Urinary bladder (tissue), 4 donors: Measurements from ENCODE around the gene WDR41. TPM values are rescaled to one million over a fixed set of nuclear protein-coding genes. Genes with fewer than 3 reads are reported as not detected.

Experiments
- DNase-seq: peaks from one replicate; pipeline ENCODE4 v3.0.0-alpha.2; 2015; ENCODE audit errors: extremely low spot score
- H3K27ac ChIP-seq: one replicate; pipeline ENCODE4 v1.5.1; 2013; ENCODE audit warnings: low read depth, mild to moderate bottlenecking, moderate library complexity
- H3K36me3 ChIP-seq: one replicate; pipeline ENCODE4 v1.6.1; 2013; ENCODE audit warnings: mild to moderate bottlenecking, moderate library complexity; ENCODE audit not compliant: insufficient read depth
- H3K4me1 ChIP-seq: one replicate; pipeline ENCODE4 v1.6.1; 2013; ENCODE audit warnings: mild to moderate bottlenecking, moderate library complexity; ENCODE audit not compliant: insufficient read depth
- H3K4me3 ChIP-seq: one replicate; pipeline ENCODE4 v1.5.1; 2013; ENCODE audit warnings: low read depth, low read length
- WGBS: extraction: QIAGEN DNeasy Blood & Tissue Kit; methylation state at CpG from one replicate; pipeline ENCODE4 v1.1.7; 2013; 5-methylcytosine and 5-hydroxymethylcytosine counted together
- polyA plus RNA-seq: library from polyadenylated mRNA; stranded (reverse); fragments of 200-250 nt; gene quantifications from one replicate; pipeline ENCODE4 v1.2.3, GENCODE V29; 2013
- total RNA-seq: library from RNA; depleted of rRNA; stranded (reverse); fragments of >200 nt; gene quantifications from one replicate; pipeline ENCODE4 v1.2.3, GENCODE V29; 2014
- donor health status: healthy with polysubstance abuse.
- donor health status: healthy.

Gene WDR41
- total and polyA plus RNA-seq, 2 donors, result 21.2 to 102 TPM

DNA sequence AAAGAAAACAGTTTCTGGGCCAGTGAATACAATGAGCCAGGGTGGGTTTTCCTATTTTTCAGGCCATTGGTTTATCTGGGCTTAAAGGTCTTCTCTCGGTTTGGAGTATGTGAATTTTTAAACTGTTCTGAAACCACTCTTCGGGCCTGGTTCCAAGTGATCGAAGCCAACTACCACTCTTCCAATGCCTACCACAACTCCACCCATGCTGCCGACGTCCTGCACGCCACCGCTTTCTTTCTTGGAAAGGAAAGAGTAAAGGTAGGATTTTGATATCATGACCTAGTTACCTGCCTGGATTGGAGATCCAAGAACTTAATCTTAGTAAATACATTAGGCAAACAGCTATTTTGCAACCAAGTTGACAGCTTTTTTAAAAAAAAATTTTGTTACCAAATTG is 79.1 kb downstream of the WDR41 start:
- H3K36me3 ChIP-seq, result no peaks in the 10 kb centered on the region
- H3K4me3 ChIP-seq, result no peak overlapping the region
- DNase-seq, result no peak
- H3K27ac ChIP-seq, result no peak overlapping the region
- 97% methylated on average over 7 of the region's 7 CpGs for WGBS
- H3K4me1 ChIP-seq, result no peaks in the 10 kb centered on the region

DNA sequence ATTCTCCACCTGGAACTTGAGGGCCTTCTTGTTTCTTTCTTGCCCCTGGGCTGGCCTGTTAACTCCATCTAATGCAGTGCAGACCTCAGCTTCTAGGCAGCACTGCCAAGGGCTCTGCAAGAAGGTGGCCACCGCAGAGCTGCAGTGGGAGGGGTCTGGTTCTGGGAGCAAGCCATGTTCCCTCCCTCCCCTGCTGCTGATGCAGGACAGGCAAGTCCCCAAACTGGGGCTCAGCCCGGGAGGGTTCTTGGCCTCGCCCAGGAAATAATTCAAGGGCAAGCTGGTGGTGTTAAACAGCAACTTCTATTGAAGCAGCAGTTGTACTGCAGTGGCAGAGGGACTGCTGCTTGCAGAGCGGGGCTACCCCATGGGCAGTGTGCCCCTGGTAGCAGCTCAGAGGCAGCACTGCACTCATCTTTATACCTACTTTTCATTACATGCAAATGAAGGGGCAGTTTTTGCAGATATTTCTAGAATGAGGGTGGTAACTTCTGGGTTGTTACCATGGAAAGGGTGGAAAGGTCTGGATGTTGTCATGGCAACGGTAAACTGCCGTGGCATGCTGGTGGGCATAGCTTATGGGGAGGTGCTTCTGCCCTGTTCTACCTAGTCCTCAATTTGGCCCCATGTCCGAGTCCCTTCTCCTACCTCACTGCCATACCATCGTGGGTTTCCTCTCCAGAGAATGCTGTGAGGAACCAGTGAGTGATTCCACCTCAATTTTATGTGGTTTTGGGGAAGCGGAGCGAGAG is 82.1 kb downstream of the WDR41 start:
- Histone ChIP-seq H3K4me3 (no peak overlapping the region), H3K4me1 (no peaks in the 10 kb centered on the region), H3K27ac (no peak overlapping the region), H3K36me3 (no peaks in the 10 kb centered on the region)
- DNase-seq, result no peak
- 80% methylated on average over 10 of the region's 10 CpGs for WGBS

DNA sequence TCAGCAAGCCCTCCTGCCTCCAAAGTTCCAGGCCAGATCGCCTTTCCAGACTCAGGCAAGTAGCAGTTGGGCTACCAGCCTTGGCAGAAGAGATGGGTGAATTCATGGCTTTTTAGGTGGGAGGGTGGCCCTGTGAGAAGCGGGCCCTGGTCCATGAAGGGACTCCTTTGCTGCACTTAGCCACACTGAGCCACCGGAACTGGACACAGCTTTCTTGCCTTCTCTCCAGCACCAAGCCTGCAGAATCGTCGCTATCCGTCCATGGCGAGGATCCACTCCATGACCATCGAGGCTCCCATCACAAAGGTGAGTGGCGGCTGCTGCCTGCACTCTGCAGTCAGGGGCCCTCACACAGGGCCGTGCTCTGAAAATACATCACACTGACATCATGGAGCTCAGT is 85.0 kb downstream of the WDR41 start:
- H3K4me1 ChIP-seq, result no peaks in the 10 kb centered on the region
- no peak for DNase-seq
- H3K27ac ChIP-seq, result no peak overlapping the region
- H3K36me3 ChIP-seq, result no peaks in the 10 kb centered on the region
- WGBS, result 93% methylated on average over 10 of the region's 10 CpGs
- H3K4me3 ChIP-seq, result no peak overlapping the region

DNA sequence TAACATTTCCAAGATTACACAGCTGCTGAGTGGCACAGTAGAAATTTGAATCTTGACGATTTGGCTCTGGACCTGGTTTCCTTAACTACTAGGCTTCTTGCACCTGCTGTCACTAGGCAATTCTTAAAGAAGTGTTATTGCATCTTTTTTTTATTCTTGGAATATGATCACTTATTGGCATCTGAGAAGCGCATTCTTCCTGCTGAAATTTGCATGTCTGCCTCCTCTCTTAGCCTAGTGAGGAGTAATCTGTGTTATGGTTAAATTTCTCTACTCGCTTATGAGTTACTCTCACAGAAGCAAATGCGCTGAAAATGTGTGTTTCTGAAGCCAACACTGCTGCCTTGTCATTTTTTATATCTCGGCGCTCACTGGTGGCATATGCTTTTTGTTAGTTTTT is 89.3 kb downstream of the WDR41 start:
- H3K36me3 ChIP-seq, result no peaks in the 10 kb centered on the region
- WGBS, result 80% methylated on average over 6 of the region's 6 CpGs
- no peak overlapping the region for H3K4me3 ChIP-seq
- H3K4me1 ChIP-seq, result no peaks in the 10 kb centered on the region
- no peak for DNase-seq
- H3K27ac ChIP-seq, result no peak overlapping the region

DNA sequence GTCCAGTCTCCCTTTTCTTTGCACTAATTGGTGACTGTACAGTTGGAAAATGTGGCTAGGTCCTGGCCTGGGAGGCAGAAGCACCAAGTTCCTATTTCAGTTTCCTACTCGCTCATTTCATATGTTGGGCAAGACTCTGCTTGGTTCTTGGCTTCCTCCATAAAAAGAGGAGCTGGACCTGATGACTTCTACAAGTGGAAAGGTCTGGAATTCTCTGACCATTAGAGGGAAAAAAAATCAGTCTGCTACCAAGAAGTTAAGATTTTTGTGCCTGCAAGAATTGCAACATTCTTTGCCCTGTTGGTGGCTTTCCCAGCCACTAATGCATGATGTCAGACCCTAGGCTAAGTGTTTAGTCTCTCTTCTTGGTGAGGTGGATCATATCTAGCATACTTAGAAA is 91.5 kb downstream of the WDR41 start:
- DNase-seq, result no peak
- Histone ChIP-seq H3K36me3 (no peaks in the 10 kb centered on the region), H3K4me3 (no peak overlapping the region), H3K27ac (no peak overlapping the region), H3K4me1 (no peaks in the 10 kb centered on the region)
- WGBS, result 87% methylated on average over 1 of the region's 1 CpG

DNA sequence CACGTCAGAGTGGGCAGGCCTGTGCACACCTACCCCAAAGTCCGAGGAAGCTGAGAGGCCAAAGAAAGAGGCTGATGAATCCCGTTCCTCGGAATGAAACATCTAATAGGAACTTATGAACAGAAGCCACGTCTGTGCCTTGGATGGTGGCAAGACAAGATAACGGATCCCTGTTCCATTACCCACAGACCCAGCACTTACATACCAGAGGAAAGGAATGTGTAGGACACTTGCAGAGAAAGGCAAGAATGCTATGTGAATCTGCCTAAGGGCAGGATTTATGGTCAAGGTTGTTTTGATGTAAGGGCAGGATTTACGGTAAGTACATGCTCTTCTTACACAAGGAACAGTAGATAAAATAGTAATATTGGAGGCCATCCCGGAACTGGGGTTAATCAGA is 93.2 kb downstream of the WDR41 start:
- WGBS, result 69% methylated on average over 8 of the region's 8 CpGs
- Histone ChIP-seq H3K36me3 (no peaks in the 10 kb centered on the region), H3K4me1 (no peaks in the 10 kb centered on the region), H3K4me3 (no peak overlapping the region), H3K27ac (no peak overlapping the region)
- DNase-seq, result no peak

DNA sequence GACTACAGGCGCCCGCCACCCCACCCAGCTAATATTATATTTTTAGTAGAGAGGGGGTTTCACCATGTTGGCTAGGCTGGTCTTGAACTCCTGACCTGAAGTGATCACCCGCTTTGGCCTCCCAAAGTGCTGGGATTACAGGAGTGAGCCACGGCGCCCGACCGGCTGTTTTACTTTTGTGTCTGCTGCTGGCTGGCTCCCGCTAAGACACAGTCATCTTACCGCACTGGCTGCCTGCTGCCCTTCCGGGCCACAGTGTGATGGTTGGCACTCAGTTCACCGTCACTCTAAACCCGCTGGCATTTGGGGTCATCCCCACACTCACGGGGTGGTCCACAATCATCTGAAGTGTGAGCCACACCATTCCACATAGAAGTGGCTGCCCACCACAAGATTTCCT is 93.7 kb downstream of the WDR41 start:
- H3K27ac ChIP-seq, result no peak overlapping the region
- WGBS, result 98% methylated on average over 13 of the region's 13 CpGs
- no peaks in the 10 kb centered on the region for H3K36me3 ChIP-seq
- no peaks in the 10 kb centered on the region for H3K4me1 ChIP-seq
- H3K4me3 ChIP-seq, result no peak overlapping the region
- DNase-seq, result no peak

DNA sequence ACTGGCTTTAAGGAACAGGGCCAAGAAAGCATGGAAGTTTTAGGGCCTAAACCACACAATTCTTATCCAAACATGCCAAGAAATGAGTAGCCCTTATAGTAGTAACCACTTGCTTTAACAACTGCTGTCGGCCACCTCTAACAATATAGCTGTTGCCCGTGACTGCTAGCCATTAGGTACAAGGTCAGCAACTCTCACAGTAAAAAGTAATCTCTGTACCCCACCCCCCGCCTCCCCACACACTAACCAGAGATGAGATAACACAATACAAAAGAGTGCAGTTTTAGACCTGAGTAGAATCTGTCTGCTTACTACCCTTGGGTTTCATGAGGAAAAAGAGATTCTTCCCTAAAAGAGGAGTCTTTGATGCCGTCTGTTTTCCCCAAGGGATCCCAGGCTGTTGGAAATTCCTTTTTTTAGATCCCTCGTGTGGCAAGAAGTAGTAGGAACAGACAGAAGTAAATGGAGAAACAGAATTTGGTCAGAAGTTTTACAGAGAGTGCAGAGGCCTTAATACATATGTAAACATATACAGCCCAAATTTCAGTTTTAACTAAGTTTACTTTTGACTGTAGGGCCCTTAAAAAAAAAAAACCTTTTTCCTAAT is 94.3 kb downstream of the WDR41 start:
- 72% methylated on average over 5 of the region's 5 CpGs for WGBS
- H3K4me3 ChIP-seq, result no peak overlapping the region
- H3K36me3 ChIP-seq, result no peaks in the 10 kb centered on the region

DNA sequence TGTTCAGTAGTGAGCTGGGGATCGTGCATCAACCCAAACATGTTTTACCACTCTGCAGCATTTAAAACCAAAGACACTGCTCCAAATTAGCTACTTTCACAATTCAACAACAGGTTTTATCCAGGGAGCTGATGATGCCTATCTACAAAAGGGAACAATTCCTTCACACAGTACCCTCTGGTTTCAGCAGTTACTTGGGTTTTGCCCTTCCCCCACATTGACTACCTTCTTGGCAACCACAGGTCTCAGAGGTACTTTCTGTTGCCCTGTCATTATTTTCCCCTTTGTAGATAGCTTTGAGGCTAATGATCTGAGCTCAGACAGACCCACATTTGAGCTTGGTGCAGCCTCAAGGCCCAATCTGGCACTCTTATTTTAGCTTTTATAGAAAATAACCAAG is 96.1 kb downstream of the WDR41 start:
- WGBS, result 84% methylated on average over 1 of the region's 1 CpG
- Histone ChIP-seq H3K27ac (no peak overlapping the region), H3K4me1 (no peaks in the 10 kb centered on the region), H3K4me3 (no peak overlapping the region), H3K36me3 (no peaks in the 10 kb centered on the region)
- no peak for DNase-seq

More for the DNA sequence above, 94.3 kb downstream of the WDR41 start:
- no peaks in the 10 kb centered on the region for H3K4me1 ChIP-seq
- DNase-seq, result no peak
- H3K27ac ChIP-seq, result no peak overlapping the region

DNA sequence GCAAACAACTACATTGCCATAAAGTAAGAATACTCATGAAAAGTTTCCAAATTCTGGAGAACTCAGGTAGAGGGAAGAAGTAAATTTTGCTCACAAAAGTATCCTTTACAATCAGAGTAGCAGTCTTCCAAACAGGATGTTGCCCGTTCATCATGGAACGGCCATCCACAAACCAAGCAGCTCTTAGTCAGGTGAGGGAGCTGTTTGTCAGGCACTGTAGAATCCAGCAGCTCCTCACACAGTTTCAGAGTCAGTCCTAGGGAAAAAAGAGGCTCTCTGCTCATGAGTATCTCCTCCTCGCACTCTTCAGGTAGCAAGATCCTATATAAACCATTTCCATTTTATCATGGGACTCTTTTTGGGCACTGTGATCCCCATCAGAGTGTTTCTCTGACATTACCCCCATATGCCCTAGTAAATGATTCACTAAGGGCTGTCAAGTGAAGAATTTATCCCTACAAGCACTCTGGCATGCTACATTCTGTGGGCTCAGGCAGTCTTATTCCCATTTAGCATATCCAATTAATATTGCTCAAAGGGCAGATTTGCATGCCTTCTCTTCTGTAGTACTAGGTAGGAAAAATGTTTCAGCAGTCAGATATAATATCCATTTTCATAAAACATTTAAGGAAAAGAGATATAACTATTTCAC is 97.9 kb downstream of the WDR41 start:
- Histone ChIP-seq H3K4me1 (no peaks in the 10 kb centered on the region), H3K4me3 (no peak overlapping the region), H3K27ac (no peak overlapping the region), H3K36me3 (no peaks in the 10 kb centered on the region)
- DNase-seq, result no peak
- WGBS, result 80% methylated on average over 3 of the region's 3 CpGs

DNA sequence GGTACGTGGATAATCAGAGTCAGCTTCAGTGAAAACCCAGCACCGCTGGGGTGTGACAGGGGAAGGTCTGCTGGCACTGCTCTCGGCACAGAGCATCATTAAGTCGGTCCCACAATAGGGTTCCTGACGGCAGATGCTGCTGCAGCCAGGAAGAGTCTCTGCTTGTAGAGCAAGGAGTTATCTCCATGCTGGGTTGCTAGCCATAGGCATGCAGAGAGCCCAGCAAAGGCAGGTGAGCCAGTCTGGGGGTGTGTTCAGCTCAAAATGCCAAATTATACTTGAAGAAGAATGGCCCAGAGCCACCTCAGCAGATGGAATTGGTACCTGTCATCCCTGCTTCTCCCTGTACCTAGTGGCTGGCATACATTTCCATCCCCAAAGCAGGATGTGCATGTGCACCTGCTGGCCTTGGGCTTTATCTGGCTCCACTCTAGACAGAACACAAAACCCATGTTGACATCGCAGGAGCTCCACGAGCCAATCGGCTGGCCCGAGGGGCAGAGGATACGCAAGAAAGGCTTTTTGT is 100.8 kb downstream of the WDR41 start:
- H3K27ac ChIP-seq, result no peak overlapping the region
- no peaks in the 10 kb centered on the region for H3K36me3 ChIP-seq
- no peak overlapping the region for H3K4me3 ChIP-seq
- H3K4me1 ChIP-seq, result no peaks in the 10 kb centered on the region
- 92% methylated on average over 10 of the region's 10 CpGs for WGBS
- DNase-seq, result no peak

DNA sequence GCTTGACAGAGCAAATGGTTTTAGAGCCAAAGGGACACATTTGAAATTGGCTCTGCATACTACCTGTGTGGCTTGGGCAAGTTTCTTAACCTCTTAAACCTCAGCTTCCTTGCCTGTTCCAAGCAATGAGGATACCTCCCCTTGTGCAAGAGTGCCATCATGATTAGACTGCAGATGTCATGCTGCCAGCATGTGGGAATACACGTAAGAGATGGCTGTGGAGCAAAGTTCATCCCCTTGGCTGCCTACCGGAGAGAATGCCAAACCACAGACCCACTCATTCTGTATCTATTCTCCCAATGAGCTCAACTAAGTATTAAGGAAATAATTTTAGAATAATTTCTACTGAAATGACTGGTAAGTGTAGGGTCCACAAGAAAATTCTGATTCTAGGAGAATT is 101.3 kb downstream of the WDR41 start:
- H3K27ac ChIP-seq, result no peak overlapping the region

DNA sequence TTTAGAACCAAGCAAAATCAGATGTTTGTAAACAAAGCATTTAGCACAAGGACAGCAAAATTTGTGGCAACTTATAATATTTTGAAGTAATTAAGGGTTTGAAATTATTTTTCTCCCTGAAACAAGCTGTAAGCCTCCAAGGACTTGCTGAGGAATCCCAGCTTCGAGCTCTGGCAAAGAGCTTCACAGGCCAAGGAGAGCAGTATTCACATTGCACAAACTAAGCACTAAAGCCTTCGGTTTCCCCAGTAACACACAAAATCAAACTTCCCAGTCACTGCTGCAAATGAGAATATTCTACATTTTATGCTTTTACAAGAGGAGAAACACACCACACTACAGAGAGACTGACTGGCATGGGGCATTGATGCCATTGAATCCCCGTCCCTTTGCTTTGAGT is 101.9 kb downstream of the WDR41 start:
- DNase-seq, result no peak
- Histone ChIP-seq H3K36me3 (no peaks in the 10 kb centered on the region), H3K4me1 (no peaks in the 10 kb centered on the region), H3K4me3 (no peak overlapping the region), H3K27ac (no peak overlapping the region)
- WGBS, result 55% methylated on average over 3 of the region's 3 CpGs

More for the DNA sequence above, 101.3 kb downstream of the WDR41 start:
- no peaks in the 10 kb centered on the region for H3K4me1 ChIP-seq
- 74% methylated on average over 2 of the region's 2 CpGs for WGBS
- no peak for DNase-seq
- H3K4me3 ChIP-seq, result no peak overlapping the region
- no peaks in the 10 kb centered on the region for H3K36me3 ChIP-seq

DNA sequence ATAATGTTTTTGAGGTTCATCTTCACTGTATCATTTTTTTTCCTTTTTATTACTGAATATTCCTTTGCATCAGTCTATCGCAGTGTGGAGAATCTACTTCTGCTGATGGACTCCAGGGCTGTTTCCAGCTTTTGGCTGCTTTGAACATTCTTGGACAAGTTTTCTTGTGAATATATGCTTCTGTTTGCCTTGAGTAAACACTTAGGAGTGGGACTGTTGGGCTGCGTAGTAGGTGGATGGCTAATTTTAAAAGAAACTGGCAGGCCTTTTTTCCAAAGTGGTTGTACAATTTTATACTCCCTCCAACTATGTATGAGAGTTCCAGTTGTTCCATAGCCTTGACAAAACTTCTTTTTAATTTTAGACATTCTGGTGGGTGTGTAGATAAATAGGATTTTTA is 102.4 kb downstream of the WDR41 start:
- Histone ChIP-seq H3K36me3 (no peaks in the 10 kb centered on the region), H3K4me1 (no peaks in the 10 kb centered on the region), H3K27ac (no peak overlapping the region), H3K4me3 (no peak overlapping the region)
- 45% methylated on average over 2 of the region's 2 CpGs for WGBS
- DNase-seq, result no peak
